ENCODE results near the gene GPR52.
"Not testable (repeated sequence)": the region's sequence is repeated elsewhere in the genome, so short reads cannot be mapped to it uniquely, and the experiment has no call there.

Gene GPR52

GRCh38 chr1:174447866-174448530, at the start of gene GPR52:
GPR52 (plus strand) TSS chr1:174447964; CDS start chr1:174448112, 148 bp downstream.
- DNase-seq (ENCODE audit: low spot score), result peak; percentile 41

- no peak for DNase-seq (ENCODE audit: low spot score)
Measured at GRCh38 chr1:174398246-174398645, 49.5 kb upstream of the GPR52 start.

GRCh38 chr1:174399211-174399610, 48.6 kb upstream of the GPR52 start:
- no peak for DNase-seq (ENCODE audit: low spot score)

GRCh38 chr1:174401075-174401474, 46.7 kb upstream of the GPR52 start:
- no peak for DNase-seq (ENCODE audit: low spot score)

- peak; percentile 29 for DNase-seq (ENCODE audit: low spot score)
Measured at GRCh38 chr1:174405219-174405618, 42.5 kb upstream of the GPR52 start.

- no peak for DNase-seq (ENCODE audit: low spot score)
Measured at GRCh38 chr1:174406421-174406820, 41.3 kb upstream of the GPR52 start.

GRCh38 chr1:174407665-174408064, 40.1 kb upstream of the GPR52 start:
- no peak for DNase-seq (ENCODE audit: low spot score)

GRCh38 chr1:174408146-174408545, 39.6 kb upstream of the GPR52 start:
- DNase-seq (ENCODE audit: low spot score), result no peak

- not testable (repeated sequence) for DNase-seq (ENCODE audit: low spot score)
Measured at GRCh38 chr1:174409801-174410200, 38.0 kb upstream of the GPR52 start.

- no peak for DNase-seq (ENCODE audit: low spot score)
Measured at GRCh38 chr1:174413632-174414031, 34.1 kb upstream of the GPR52 start.

- no peak for DNase-seq (ENCODE audit: low spot score)
Measured at GRCh38 chr1:174414203-174414602, 33.6 kb upstream of the GPR52 start.

- no peak for DNase-seq (ENCODE audit: low spot score)
Measured at GRCh38 chr1:174415506-174415905, 32.3 kb upstream of the GPR52 start.

- no peak for DNase-seq (ENCODE audit: low spot score)
Measured at GRCh38 chr1:174417921-174418320, 29.8 kb upstream of the GPR52 start.

GRCh38 chr1:174425121-174425520, 22.6 kb upstream of the GPR52 start:
- DNase-seq (ENCODE audit: low spot score), result no peak

GRCh38 chr1:174426153-174426552, 21.6 kb upstream of the GPR52 start:
- DNase-seq (ENCODE audit: low spot score), result no peak

GRCh38 chr1:174428033-174428432, 19.7 kb upstream of the GPR52 start:
- no peak for DNase-seq (ENCODE audit: low spot score)

- no peak for DNase-seq (ENCODE audit: low spot score)
Measured at GRCh38 chr1:174428739-174429138, 19.0 kb upstream of the GPR52 start.

GRCh38 chr1:174433451-174433850, 14.3 kb upstream of the GPR52 start:
- no peak for DNase-seq (ENCODE audit: low spot score)

GRCh38 chr1:174445351-174445750, 2.4 kb upstream of the GPR52 start:
- no peak for DNase-seq (ENCODE audit: low spot score)

GRCh38 chr1:174445817-174446216, 1.9 kb upstream of the GPR52 start:
- no peak for DNase-seq (ENCODE audit: low spot score)

- no peak for DNase-seq (ENCODE audit: low spot score)
Measured at GRCh38 chr1:174448531-174448883, 743 bp downstream of the GPR52 start.

- DNase-seq (ENCODE audit: low spot score), result no peak
Measured at GRCh38 chr1:174448974-174449373, 1.2 kb downstream of the GPR52 start.

GRCh38 chr1:174451408-174451807, 3.6 kb downstream of the GPR52 start:
- no peak for DNase-seq (ENCODE audit: low spot score)

GRCh38 chr1:174465855-174466254, 18.1 kb downstream of the GPR52 start:
- DNase-seq (ENCODE audit: low spot score), result no peak
